Glomerular visceral epithelial cell (primary cell): ENCODE data around the gene SCP2.
"Not testable (repeated sequence)": the region's sequence is repeated elsewhere in the genome, so short reads cannot be mapped to it uniquely, and the experiment has no call there.

Source experiments
- DNase-seq: peaks from one replicate; pipeline ENCODE4 v3.0.0-alpha.2; 2016; ENCODE audit errors: extremely low spot score

The SCP2 gene

GRCh38 chr1:52969234-52969633 is 42.2 kb downstream of the SCP2 start:
- DNase-seq, result not testable (repeated sequence)

- DNase-seq, result peak; percentile 35
These were observed 43.1 kb downstream of the SCP2 start for GRCh38 chr1:52970149-52970548.

GRCh38 chr1:52973841-52974240 is 46.8 kb downstream of the SCP2 start:
- DNase-seq, result no peak

- no peak for DNase-seq
These were observed 49.3 kb downstream of the SCP2 start for GRCh38 chr1:52976183-52977035.

GRCh38 chr1:52978045-52978444 is 51.0 kb downstream of the SCP2 start:
- DNase-seq, result no peak

GRCh38 chr1:52992733-52993132 is 65.7 kb downstream of the SCP2 start:
- not testable (repeated sequence) for DNase-seq

GRCh38 chr1:52994656-52995055 is 67.6 kb downstream of the SCP2 start:
- no peak for DNase-seq

- no peak for DNase-seq
These were observed 69.6 kb downstream of the SCP2 start for GRCh38 chr1:52996653-52997052.

GRCh38 chr1:53001128-53001527 is 74.1 kb downstream of the SCP2 start:
- DNase-seq, result no peak

- DNase-seq, result not testable (repeated sequence)
These were observed 79.5 kb downstream of the SCP2 start for GRCh38 chr1:53006612-53007011.

- not testable (repeated sequence) for DNase-seq
These were observed 83.2 kb downstream of the SCP2 start for GRCh38 chr1:53010247-53010646.

- no peak for DNase-seq
These were observed 84.1 kb downstream of the SCP2 start for GRCh38 chr1:53011175-53011574.

GRCh38 chr1:53014791-53015507 is 87.9 kb downstream of the SCP2 start:
- peak; percentile 82 for DNase-seq

- DNase-seq, result no peak
These were observed 88.4 kb downstream of the SCP2 start for GRCh38 chr1:53015508-53015860.

- no peak for DNase-seq
These were observed 89.6 kb downstream of the SCP2 start for GRCh38 chr1:53016705-53017104.

- no peak for DNase-seq
These were observed 93.5 kb downstream of the SCP2 start for GRCh38 chr1:53020588-53020987.

GRCh38 chr1:53022179-53022578 is 95.1 kb downstream of the SCP2 start:
- no peak for DNase-seq

GRCh38 chr1:53023546-53023945 is 96.5 kb downstream of the SCP2 start:
- no peak for DNase-seq

- no peak for DNase-seq
These were observed 97.0 kb downstream of the SCP2 start for GRCh38 chr1:53024117-53024516.

GRCh38 chr1:53025034-53025768 is 98.1 kb downstream of the SCP2 start:
- DNase-seq, result peak; percentile 14

GRCh38 chr1:53025769-53026112 is 98.7 kb downstream of the SCP2 start:
- no peak for DNase-seq

GRCh38 chr1:53026254-53026653 is 99.2 kb downstream of the SCP2 start:
- DNase-seq, result no peak

- DNase-seq, result no peak
These were observed 104.7 kb downstream of the SCP2 start for GRCh38 chr1:53031732-53032131.
